DND-41 (cell line): ENCODE results near the gene TMEM219.
"Not testable (repeated sequence)": the region's sequence is repeated elsewhere in the genome, so short reads cannot be mapped to it uniquely, and the experiment has no call there.

ENCODE experiments used
- ATAC-seq: fragments of 200-7000 bp; cut with Tn5 transposase; 3 replicates; pipeline ENCODE4 v1.9.1; 2021; ENCODE audit warnings: low read depth; ENCODE audit not compliant: insufficient read depth
- DNase-seq: peaks from one replicate; pipeline ENCODE4 v3.0.0-alpha.2; 2020
- H2AFZ ChIP-seq: 2 replicates; pipeline ENCODE4 v1.6.0; 2012; ENCODE audit warnings: low read depth, low read length
- H3K27ac ChIP-seq: 2 replicates; pipeline ENCODE4 v1.5.1; 2012; ENCODE audit warnings: low read length, inconsistent platforms
- H3K27me3 ChIP-seq: fragments of 200-600 bp; sonication (generic); 2 replicates; pipeline ENCODE4 v1.6.0; 2012; ENCODE audit warnings: low read length, mild to moderate bottlenecking, inconsistent platforms; ENCODE audit not compliant: insufficient read depth, poor library complexity
- H3K36me3 ChIP-seq: 2 replicates; pipeline ENCODE4 v1.5.1; 2012; ENCODE audit warnings: low read length, inconsistent platforms; ENCODE audit not compliant: insufficient read depth
- H3K4me1 ChIP-seq: 2 replicates; pipeline ENCODE4 v1.5.1; 2012; ENCODE audit warnings: mild to moderate bottlenecking, low read length; ENCODE audit not compliant: insufficient read depth
- H3K4me2 ChIP-seq: 2 replicates; pipeline ENCODE4 v1.6.0; 2012; ENCODE audit warnings: mild to moderate bottlenecking, moderate library complexity, low read length, inconsistent platforms; ENCODE audit not compliant: insufficient read depth
- H3K4me3 ChIP-seq, 2 experiments: fragments of 200-600 bp in 1 of 2; shearing (Covaris generic) in 1 of 2; 2 replicates each; pipeline ENCODE4 v1.5.1; 2012 to 2016; ENCODE audit warnings: inconsistent platforms in 2 of 2, low read length in 2 of 2, mild to moderate bottlenecking in 2 of 2, low read depth in 1 of 2, moderate library complexity in 1 of 2
- H3K79me2 ChIP-seq: 2 replicates; pipeline ENCODE4 v1.6.0; 2012; ENCODE audit warnings: low read length, inconsistent platforms; ENCODE audit not compliant: insufficient read depth
- H3K9ac ChIP-seq: 2 replicates; pipeline ENCODE4 v1.6.0; 2012; ENCODE audit warnings: low read depth, mild to moderate bottlenecking, inconsistent platforms, low read length, moderate library complexity
- H3K9me3 ChIP-seq: 2 replicates; pipeline ENCODE4 v1.5.1; 2012; ENCODE audit warnings: low read length, moderate library complexity, mild to moderate bottlenecking, inconsistent platforms; ENCODE audit not compliant: insufficient read depth, severe bottlenecking
- H4K20me1 ChIP-seq: 2 replicates; pipeline ENCODE4 v1.6.0; 2012; ENCODE audit warnings: low read length; ENCODE audit not compliant: insufficient read depth
- CTCF ChIP-seq: IDR thresholded peaks from 2 replicates; pipeline ENCODE4 v1.5.1; 2012; ENCODE audit warnings: borderline replicate concordance, low read length, moderate library complexity, mild to moderate bottlenecking; ENCODE audit not compliant: poor library complexity, severe bottlenecking; ENCODE audit errors: extremely low read depth
- EZH2 ChIP-seq: IDR thresholded peaks from 3 replicates; pipeline ENCODE4 v1.6.1; 2012; ENCODE audit warnings: borderline replicate concordance, low read depth, mild to moderate bottlenecking, moderate library complexity, low read length, inconsistent platforms; ENCODE audit not compliant: severe bottlenecking

The TMEM219 gene

GRCh38 chr16:29958756-29959155 lies 3.1 kb upstream of the TMEM219 start:
- Histone ChIP-seq H2AFZ (no peak overlapping the region), H3K4me3 (no peak overlapping the region), H3K36me3 (no peaks in the 10 kb centered on the region), H3K79me2 (peaks cover 8% of the 10 kb centered on the region), H3K4me1 (peaks cover 21% of the 10 kb centered on the region), H3K9ac (no peak overlapping the region), H3K27me3 (no peaks in the 10 kb centered on the region), H3K4me2 (no peak overlapping the region), H3K9me3 (no peaks in the 10 kb centered on the region), H4K20me1 (no peaks in the 10 kb centered on the region), H3K27ac (no peak overlapping the region)
- DNase-seq, result no peak
- TF ChIP-seq CTCF (no peak), EZH2 (no peak)
- no peak for ATAC-seq

- no peak for TF ChIP-seq EZH2
- no peak for TF ChIP-seq CTCF
- H4K20me1 ChIP-seq, result no peaks in the 10 kb centered on the region
- no peak overlapping the region for H2AFZ ChIP-seq
- peaks cover 21% of the 10 kb centered on the region for H3K4me1 ChIP-seq
- no peaks in the 10 kb centered on the region for H3K9me3 ChIP-seq
- no peak for ATAC-seq
- no peak overlapping the region for H3K4me3 ChIP-seq
- no peaks in the 10 kb centered on the region for H3K27me3 ChIP-seq
- H3K9ac ChIP-seq, result no peak overlapping the region
- H3K79me2 ChIP-seq, result peaks cover 8% of the 10 kb centered on the region
- no peaks in the 10 kb centered on the region for H3K36me3 ChIP-seq
- no peak for DNase-seq
- H3K4me2 ChIP-seq, result no peak overlapping the region
- H3K27ac ChIP-seq, result no peak overlapping the region
These were observed 2.6 kb upstream of the TMEM219 start for GRCh38 chr16:29959293-29959692.

GRCh38 chr16:29959821-29960220 lies 2.1 kb upstream of the TMEM219 start:
- H3K27ac ChIP-seq, H4K20me1 ChIP-seq, DNase-seq, H3K4me3 ChIP-seq, H3K36me3 ChIP-seq, ATAC-seq, H3K27me3 ChIP-seq, H3K4me2 ChIP-seq, H3K79me2 ChIP-seq, H3K9me3 ChIP-seq, H2AFZ ChIP-seq, H3K9ac ChIP-seq: not testable (repeated sequence)
- peaks cover 21% of the 10 kb centered on the region for H3K4me1 ChIP-seq

GRCh38 chr16:29961127-29961478 lies 776 bp upstream of the TMEM219 start:
- Histone ChIP-seq H4K20me1 (no peaks in the 10 kb centered on the region), H3K27ac (peak overlapping the region; percentile 88), H3K4me1 (peaks cover 21% of the 10 kb centered on the region), H3K4me3 (peak overlapping the region; percentile 29 to 88; a peak in 3 of 4 replicates), H2AFZ (peak overlapping the region; percentile 87), H3K9me3 (no peaks in the 10 kb centered on the region), H3K36me3 (peaks cover 5% of the 10 kb centered on the region; the same call in 1 of the 2 replicates), H3K79me2 (peaks cover 8% of the 10 kb centered on the region), H3K9ac (peak overlapping the region; percentile 63), H3K27me3 (no peaks in the 10 kb centered on the region), H3K4me2 (peak overlapping the region; percentile 97)
- TF ChIP-seq CTCF, result no peak
- no peak for TF ChIP-seq EZH2
- no peak for DNase-seq
- ATAC-seq, result no peak
